ENCODE results near the gene PRDX2. TPM values are rescaled to one million over a fixed set of nuclear protein-coding genes. Genes with fewer than 3 reads are reported as not detected.
A peak's percentile ranks its signal among the peaks of the same experiment; 100 is the strongest.

Gene PRDX2
- polyA plus RNA-seq, 2 donors: 157 to 323 TPM

DNA sequence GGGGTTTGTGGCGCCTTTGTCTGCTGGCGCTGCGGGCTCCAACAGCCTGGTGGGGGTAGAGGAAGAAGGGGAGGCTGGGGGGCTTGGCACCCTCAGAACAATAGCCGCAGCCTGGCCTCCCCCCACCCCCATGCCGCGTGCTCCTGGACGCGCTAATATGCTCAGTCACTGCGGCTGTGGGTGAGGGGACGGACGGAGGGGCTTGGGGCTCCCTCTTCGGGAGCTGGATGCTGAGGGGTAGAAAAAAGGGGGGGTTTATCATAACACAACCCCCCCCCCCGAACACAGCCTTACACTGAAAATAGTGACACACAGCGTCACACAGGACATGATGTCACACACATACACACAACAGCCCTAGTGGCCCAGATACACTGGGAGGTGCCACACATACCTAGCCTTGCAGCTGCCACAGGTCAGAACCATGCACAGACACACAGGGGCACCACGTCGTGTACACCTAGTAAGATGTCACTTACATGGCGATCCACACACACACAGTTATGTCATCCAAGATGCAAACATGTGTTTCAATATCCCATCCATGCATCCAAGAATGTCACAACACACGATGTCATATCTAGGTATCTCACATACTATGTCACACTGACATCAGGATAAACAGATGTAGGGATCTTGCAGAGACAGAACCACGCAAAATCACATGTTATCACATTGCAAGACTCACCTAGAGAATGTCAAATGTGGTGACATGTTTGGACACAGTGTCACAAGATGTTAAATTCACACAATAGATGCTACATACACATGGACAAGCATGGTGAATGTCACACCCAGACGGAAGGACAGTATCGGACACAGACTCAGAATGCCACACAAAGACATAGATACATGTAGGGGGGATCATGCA, 37.5 kb upstream of the PRDX2 start:
- H3K36me3 ChIP-seq (ENCODE audit: control insufficient read depth in 2 of 2, insufficient read depth in 2 of 2, low read length in 1 of 2): no peaks in the 10 kb centered on the region
- H3K4me3 ChIP-seq (ENCODE audit: low read depth in 1 of 2, low read length in 2 of 2): peak overlapping the region in 1 of 2 donors; percentile 40
- 20 to 23% methylated on average over 18 to 21 of the region's 21 CpGs for WGBS, 2 donors
- H3K27me3 ChIP-seq (ENCODE audit: control insufficient read depth in 1 of 2, insufficient read depth in 2 of 2, low read length in 2 of 2): peaks cover 0 to 24% of the 10 kb centered on the region in 2 donors
- H3K4me1 ChIP-seq (ENCODE audit: control insufficient read depth in 2 of 2, insufficient read depth in 2 of 2, low read length in 1 of 2): peaks cover 6 to 16% of the 10 kb centered on the region in 2 donors
- H3K27ac ChIP-seq (ENCODE audit: low read depth in 2 of 2, low read length in 1 of 2): no peak overlapping the region
- peaks cover 3 to 8% of the 10 kb centered on the region in 2 donors for H3K9me3 ChIP-seq (ENCODE audit: control insufficient read depth in 2 of 2, insufficient read depth in 1 of 2, low read depth in 1 of 2, low read length in 1 of 2)

DNA sequence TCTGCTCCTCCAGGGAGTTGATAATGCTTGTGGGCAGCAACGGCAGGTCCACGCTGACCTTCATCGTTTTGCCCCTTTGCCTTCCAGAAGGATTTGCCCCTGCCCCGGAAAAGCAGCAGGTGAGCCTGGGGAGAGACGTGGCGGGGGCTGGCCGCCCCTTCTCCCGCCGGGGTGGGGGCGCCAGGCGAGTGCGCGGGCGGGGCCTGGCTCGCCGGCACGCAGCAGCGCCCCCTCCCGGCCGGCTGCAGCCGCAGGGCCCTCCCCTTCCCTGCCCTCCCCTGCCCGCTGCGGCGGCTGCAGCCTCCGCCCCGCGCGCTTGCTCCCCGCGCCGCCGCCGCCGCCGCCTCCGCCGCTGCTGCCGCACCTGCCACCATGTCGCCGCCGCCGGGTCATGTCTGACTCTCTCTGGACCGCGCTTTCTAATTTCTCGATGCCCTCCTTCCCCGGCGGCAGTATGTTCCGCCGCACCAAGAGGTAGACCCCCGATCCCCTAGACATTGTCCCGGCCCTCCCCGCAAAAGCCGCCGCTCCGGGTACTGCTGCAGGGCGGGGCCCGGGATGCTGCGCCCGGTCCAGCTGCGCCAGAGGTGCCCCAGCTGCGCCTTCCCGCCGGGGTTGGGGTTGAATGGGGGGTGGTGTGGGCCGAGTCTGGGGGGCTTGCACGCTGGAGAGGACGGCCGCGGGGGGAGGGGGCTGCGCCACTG, 36.7 kb upstream of the PRDX2 start, which contains the start of gene MAST1:
MAST1 (plus strand) TSS at position 334 of the 704 bp plus-strand sequence; CDS start at position 392, 58 bp downstream.
- H3K4me3 ChIP-seq (ENCODE audit: low read depth in 1 of 2, low read length in 2 of 2): peak within 1 kb of the TSS; percentile 18 to 40
- 1% methylated on average over 37 to 69 of the region's 69 CpGs for WGBS, 2 donors
- H3K27ac ChIP-seq (ENCODE audit: low read depth in 2 of 2, low read length in 1 of 2): no peak within 1 kb of the TSS
- no peaks in the 10 kb centered on the region for H3K36me3 ChIP-seq (ENCODE audit: control insufficient read depth in 2 of 2, insufficient read depth in 2 of 2, low read length in 1 of 2)
- H3K27me3 ChIP-seq (ENCODE audit: control insufficient read depth in 1 of 2, insufficient read depth in 2 of 2, low read length in 2 of 2): peaks cover 0 to 30% of the 10 kb centered on the region in 2 donors
- H3K4me1 ChIP-seq (ENCODE audit: control insufficient read depth in 2 of 2, insufficient read depth in 2 of 2, low read length in 1 of 2): peaks cover 6 to 19% of the 10 kb centered on the region in 2 donors
- peaks cover 3 to 8% of the 10 kb centered on the region in 2 donors for H3K9me3 ChIP-seq (ENCODE audit: control insufficient read depth in 2 of 2, insufficient read depth in 1 of 2, low read depth in 1 of 2, low read length in 1 of 2)

DNA sequence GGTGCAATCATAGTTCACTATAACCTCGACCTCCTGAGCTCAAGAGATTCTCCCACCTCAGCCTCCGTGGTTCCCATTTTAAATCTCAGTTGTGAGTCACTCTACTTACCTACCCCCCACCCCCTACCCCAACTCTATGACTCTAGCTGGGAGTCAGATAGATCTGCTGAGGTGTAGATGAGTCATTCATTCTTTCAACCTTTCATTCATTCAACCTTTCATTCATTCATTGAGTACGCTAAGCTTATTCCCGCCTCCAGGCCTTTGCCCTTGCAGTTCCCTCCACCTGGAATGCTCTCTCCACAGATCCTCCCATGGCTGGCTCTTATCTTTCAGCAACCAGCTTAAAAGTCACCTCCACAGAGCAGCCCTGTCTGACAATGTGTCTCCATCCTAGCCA, 35.6 kb upstream of the PRDX2 start:
- no peak overlapping the region for H3K4me3 ChIP-seq (ENCODE audit: low read depth in 1 of 2, low read length in 2 of 2)
- H3K27me3 ChIP-seq (ENCODE audit: control insufficient read depth in 1 of 2, insufficient read depth in 2 of 2, low read length in 2 of 2): peaks cover 0 to 30% of the 10 kb centered on the region in 2 donors
- no peaks in the 10 kb centered on the region for H3K36me3 ChIP-seq (ENCODE audit: control insufficient read depth in 2 of 2, insufficient read depth in 2 of 2, low read length in 1 of 2)
- H3K4me1 ChIP-seq (ENCODE audit: control insufficient read depth in 2 of 2, insufficient read depth in 2 of 2, low read length in 1 of 2): peaks cover 6 to 19% of the 10 kb centered on the region in 2 donors
- no peak overlapping the region for H3K27ac ChIP-seq (ENCODE audit: low read depth in 2 of 2, low read length in 1 of 2)
- 57 to 64% methylated on average over 4 of the region's 4 CpGs for WGBS, 2 donors
- H3K9me3 ChIP-seq (ENCODE audit: control insufficient read depth in 2 of 2, insufficient read depth in 1 of 2, low read depth in 1 of 2, low read length in 1 of 2): peaks cover 3 to 8% of the 10 kb centered on the region in 2 donors

DNA sequence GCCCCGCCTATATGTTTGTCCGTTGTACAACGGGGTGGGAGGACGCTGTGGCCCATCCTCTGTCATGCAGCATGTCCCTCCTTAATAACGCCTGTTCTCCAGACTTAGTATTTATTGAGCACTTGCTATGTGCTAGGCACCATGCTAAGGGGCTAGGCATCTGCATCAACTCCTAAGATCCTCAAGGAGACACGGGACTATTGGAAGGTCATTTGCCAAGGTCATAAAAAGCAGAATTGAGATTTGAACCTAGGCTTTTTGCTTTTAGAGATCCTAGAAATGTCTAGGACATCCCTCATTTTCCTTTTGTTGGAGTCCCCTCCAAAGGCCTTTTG, 34.9 kb upstream of the PRDX2 start:
- H3K4me1 ChIP-seq (ENCODE audit: control insufficient read depth in 2 of 2, insufficient read depth in 2 of 2, low read length in 1 of 2): peaks cover 6 to 19% of the 10 kb centered on the region in 2 donors
- H3K36me3 ChIP-seq (ENCODE audit: control insufficient read depth in 2 of 2, insufficient read depth in 2 of 2, low read length in 1 of 2): no peaks in the 10 kb centered on the region
- H3K9me3 ChIP-seq (ENCODE audit: control insufficient read depth in 2 of 2, insufficient read depth in 1 of 2, low read depth in 1 of 2, low read length in 1 of 2): peaks cover 3 to 8% of the 10 kb centered on the region in 2 donors
- no peak overlapping the region for H3K4me3 ChIP-seq (ENCODE audit: low read depth in 1 of 2, low read length in 2 of 2)
- H3K27ac ChIP-seq (ENCODE audit: low read depth in 2 of 2, low read length in 1 of 2): no peak overlapping the region
- peaks cover 0 to 30% of the 10 kb centered on the region in 2 donors for H3K27me3 ChIP-seq (ENCODE audit: control insufficient read depth in 1 of 2, insufficient read depth in 2 of 2, low read length in 2 of 2)
- 8 to 9% methylated on average over 6 of the region's 6 CpGs for WGBS, 2 donors

DNA sequence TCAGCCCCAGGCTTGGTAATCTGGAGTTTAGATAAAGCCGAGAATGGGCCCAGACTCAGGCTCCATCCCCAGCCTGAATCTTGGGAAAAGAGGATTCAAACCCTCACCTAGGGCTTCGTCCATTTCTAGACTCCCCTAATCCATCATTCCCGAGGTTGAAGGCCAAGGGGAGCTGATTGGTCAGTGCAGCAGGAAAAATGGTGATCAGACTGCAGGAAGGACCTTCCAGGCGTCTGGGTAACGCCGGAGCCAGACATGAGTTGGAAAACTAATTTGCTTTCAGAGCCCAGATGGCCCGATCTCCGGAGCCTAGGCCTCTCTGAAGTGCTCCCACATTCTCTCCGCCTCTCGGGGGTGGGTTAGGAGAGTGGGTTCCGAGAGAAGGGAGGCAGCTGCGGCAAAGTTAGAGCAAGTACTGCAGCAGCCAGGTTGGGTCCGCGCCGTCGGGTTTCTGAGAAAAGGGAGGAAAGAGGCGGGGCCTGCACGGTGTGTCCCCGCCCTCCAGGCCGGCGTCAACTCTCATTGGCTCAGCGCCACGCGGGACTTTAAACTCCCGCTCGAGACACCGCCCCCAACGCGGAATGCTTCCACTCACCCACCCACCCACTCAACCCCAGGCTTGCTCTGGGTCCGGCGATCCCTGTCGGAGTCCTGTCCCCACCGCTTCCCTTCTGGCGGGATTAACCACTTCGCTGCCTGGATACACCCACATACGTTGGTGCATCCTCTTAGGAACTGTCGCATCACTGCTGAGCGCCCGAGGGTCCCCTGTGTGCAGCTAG, 33.6 kb upstream of the PRDX2 start:
- Histone ChIP-seq H3K36me3 (ENCODE audit: control insufficient read depth in 2 of 2, insufficient read depth in 2 of 2, low read length in 1 of 2) (no peaks in the 10 kb centered on the region), H3K27me3 (ENCODE audit: control insufficient read depth in 1 of 2, insufficient read depth in 2 of 2, low read length in 2 of 2) (peaks cover 0 to 27% of the 10 kb centered on the region in 2 donors), H3K27ac (ENCODE audit: low read depth in 2 of 2, low read length in 1 of 2) (no peak overlapping the region), H3K9me3 (ENCODE audit: control insufficient read depth in 2 of 2, insufficient read depth in 1 of 2, low read depth in 1 of 2, low read length in 1 of 2) (peaks cover under 1 to 3% of the 10 kb centered on the region in 2 donors), H3K4me1 (ENCODE audit: control insufficient read depth in 2 of 2, insufficient read depth in 2 of 2, low read length in 1 of 2) (peaks cover 2 to 13% of the 10 kb centered on the region in 2 donors), H3K4me3 (ENCODE audit: low read depth in 1 of 2, low read length in 2 of 2) (no peak overlapping the region)
- 7 to 8% methylated on average over 39 of the region's 39 CpGs for WGBS, 2 donors

DNA sequence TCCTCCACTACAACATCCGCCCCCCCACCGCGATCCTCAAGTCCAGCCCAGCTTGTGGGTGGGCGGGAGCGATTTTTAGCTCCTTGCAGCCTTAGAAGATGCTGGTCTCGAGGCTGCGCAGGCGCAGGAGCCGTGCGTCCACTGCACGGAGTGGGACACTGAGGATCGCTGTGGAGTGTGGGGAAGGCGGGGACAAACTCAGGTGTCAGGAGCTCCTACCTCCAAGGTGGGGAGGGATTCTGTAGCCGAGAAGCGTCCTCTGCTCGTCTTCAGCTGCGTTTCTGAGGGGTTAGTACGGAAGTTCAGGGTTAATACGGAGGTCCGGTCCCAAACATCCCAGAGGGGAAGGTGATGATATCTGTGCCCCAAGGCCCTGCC, 33.0 kb upstream of the PRDX2 start, which contains the start of gene RTBDN:
RTBDN (minus strand) TSS at position 14 of the 378 bp plus-strand sequence. CDS start 4,600 bp downstream, outside the sequence.
- peaks cover 2 to 13% of the 10 kb centered on the region in 2 donors for H3K4me1 ChIP-seq (ENCODE audit: control insufficient read depth in 2 of 2, insufficient read depth in 2 of 2, low read length in 1 of 2)

DNA sequence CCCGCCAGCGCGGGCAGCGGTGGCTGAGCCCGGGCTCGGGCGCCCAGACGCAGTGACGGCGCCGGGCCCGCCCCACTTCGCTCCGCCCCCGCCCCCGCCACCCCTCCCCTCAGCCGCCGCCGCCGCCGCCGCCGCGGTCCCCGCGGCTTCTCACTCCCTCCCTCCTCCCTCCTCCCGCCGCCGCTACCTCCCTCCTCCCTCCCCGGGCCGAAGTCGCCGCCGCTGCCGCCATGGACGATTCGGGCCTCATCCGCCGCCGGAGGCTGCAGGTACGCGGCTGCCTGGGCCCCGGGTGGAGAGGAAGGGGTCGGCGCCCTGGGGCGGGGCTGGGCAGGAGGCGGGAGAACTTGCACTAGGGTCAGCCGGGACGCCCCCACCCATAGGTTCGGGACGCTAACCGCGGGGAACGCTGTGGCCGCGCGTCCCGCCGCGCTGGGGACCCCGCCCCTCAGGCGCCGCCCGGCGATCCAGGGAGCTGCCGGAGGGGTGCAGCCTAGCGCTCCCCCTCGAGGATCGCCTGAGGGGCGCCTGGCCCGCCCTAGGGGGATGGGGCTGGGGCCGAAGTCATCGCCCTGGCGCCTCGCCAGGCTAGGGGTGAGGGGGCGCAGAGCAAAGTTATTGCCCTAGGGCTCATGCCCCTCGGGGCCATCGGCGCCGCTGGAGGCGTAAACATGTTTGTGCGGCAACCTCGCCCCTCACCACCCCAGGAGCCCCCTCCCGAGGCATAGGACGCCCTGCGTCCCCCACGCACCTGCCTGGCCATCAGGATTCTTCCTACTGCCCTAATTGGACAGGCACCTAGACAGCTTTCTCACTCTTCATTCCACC, 32.4 kb upstream of the PRDX2 start:
- Histone ChIP-seq H3K4me1 (ENCODE audit: control insufficient read depth in 2 of 2, insufficient read depth in 2 of 2, low read length in 1 of 2) (peaks cover 2 to 13% of the 10 kb centered on the region in 2 donors), H3K36me3 (ENCODE audit: control insufficient read depth in 2 of 2, insufficient read depth in 2 of 2, low read length in 1 of 2) (no peaks in the 10 kb centered on the region), H3K4me3 (ENCODE audit: low read depth in 1 of 2, low read length in 2 of 2) (peak overlapping the region; percentile 31 to 53), H3K27ac (ENCODE audit: low read depth in 2 of 2, low read length in 1 of 2) (no peak overlapping the region), H3K9me3 (ENCODE audit: control insufficient read depth in 2 of 2, insufficient read depth in 1 of 2, low read depth in 1 of 2, low read length in 1 of 2) (peaks cover 0 to 3% of the 10 kb centered on the region in 2 donors), H3K27me3 (ENCODE audit: control insufficient read depth in 1 of 2, insufficient read depth in 2 of 2, low read length in 2 of 2) (peaks cover 0 to 26% of the 10 kb centered on the region in 2 donors)
- WGBS, 2 donors: 2 to 3% methylated on average over 38 to 83 of the region's 87 CpGs

More for the DNA sequence above, 33.0 kb upstream of the PRDX2 start, which contains the start of gene RTBDN:
- H3K27ac ChIP-seq (ENCODE audit: low read depth in 2 of 2, low read length in 1 of 2): no peak within 1 kb of the TSS
- H3K36me3 ChIP-seq (ENCODE audit: control insufficient read depth in 2 of 2, insufficient read depth in 2 of 2, low read length in 1 of 2): no peaks in the 10 kb centered on the region
- H3K27me3 ChIP-seq (ENCODE audit: control insufficient read depth in 1 of 2, insufficient read depth in 2 of 2, low read length in 2 of 2): peaks cover 0 to 27% of the 10 kb centered on the region in 2 donors
- peaks cover 0 to 3% of the 10 kb centered on the region in 2 donors for H3K9me3 ChIP-seq (ENCODE audit: control insufficient read depth in 2 of 2, insufficient read depth in 1 of 2, low read depth in 1 of 2, low read length in 1 of 2)
- 7 to 9% methylated on average over 20 of the region's 20 CpGs for WGBS, 2 donors
- H3K4me3 ChIP-seq (ENCODE audit: low read depth in 1 of 2, low read length in 2 of 2): peak within 1 kb of the TSS; percentile 31 to 53

DNA sequence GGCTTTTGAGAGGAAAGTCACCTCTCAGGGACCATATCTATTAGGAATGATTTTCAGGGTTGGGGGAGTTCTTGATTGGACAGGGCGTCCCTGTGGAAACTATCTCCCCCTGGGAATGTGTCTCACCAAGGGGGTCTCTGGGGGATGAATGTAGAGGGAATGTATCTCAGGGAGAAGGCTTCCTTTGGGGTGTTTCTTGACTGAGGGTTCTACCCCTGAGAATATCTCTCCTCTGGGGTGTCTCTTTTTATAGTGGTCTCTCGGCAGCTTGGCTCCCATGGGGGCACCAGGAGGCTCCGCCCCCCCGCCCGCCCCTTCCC, 31.8 kb upstream of the PRDX2 start:
- H3K9me3 ChIP-seq (ENCODE audit: control insufficient read depth in 2 of 2, insufficient read depth in 1 of 2, low read depth in 1 of 2, low read length in 1 of 2): no peaks in the 10 kb centered on the region
- peaks cover 4 to 9% of the 10 kb centered on the region in 2 donors for H3K4me1 ChIP-seq (ENCODE audit: control insufficient read depth in 2 of 2, insufficient read depth in 2 of 2, low read length in 1 of 2)
- H3K27me3 ChIP-seq (ENCODE audit: control insufficient read depth in 1 of 2, insufficient read depth in 2 of 2, low read length in 2 of 2): peaks cover 0 to 23% of the 10 kb centered on the region in 2 donors
- no peaks in the 10 kb centered on the region for H3K36me3 ChIP-seq (ENCODE audit: control insufficient read depth in 2 of 2, insufficient read depth in 2 of 2, low read length in 1 of 2)
- H3K27ac ChIP-seq (ENCODE audit: low read depth in 2 of 2, low read length in 1 of 2): no peak overlapping the region
- peak overlapping the region in 1 of 2 donors; percentile 53 for H3K4me3 ChIP-seq (ENCODE audit: low read depth in 1 of 2, low read length in 2 of 2)
- WGBS, 2 donors: 1 to 6% methylated on average over 2 to 5 of the region's 5 CpGs
